Measurements from ENCODE around the gene SLC24A2. TPM values are rescaled to one million over a fixed set of nuclear protein-coding genes. Genes with fewer than 3 reads are reported as not detected.

The SLC24A2 gene
- total and polyA plus RNA-seq, 2 experiments from 2014 or later, result 3.5 to 7.1 TPM

- TF ChIP-seq ZNF462 (CRISPR knock-in tag; IDR thresholded peaks at IDR 0.05) (no peak), REST (IDR thresholded peaks at IDR 0.05; ENCODE audit: unreplicated experiment) (no peak), CREB1 (CRISPR knock-in tag; IDR thresholded peaks at IDR 0.05; ENCODE audit: low read depth) (no peak), POLR2AphosphoS5 (IDR thresholded peaks at IDR 0.05; ENCODE audit: low read depth) (no peak), EZH2 (IDR thresholded peaks at IDR 0.05; ENCODE audit: low read depth, unreplicated experiment) (no peak)
Observed at GRCh38 chr9:19741178-19741577, 47.7 kb downstream of the SLC24A2 start (continued).

Measured in GM23338 (cell line).